SJCRH30 (cell line): ENCODE measurements around the gene CHMP4A. TPM values are rescaled to one million over a fixed set of nuclear protein-coding genes. Genes with fewer than 3 reads are reported as not detected.

ENCODE experiments used
- DNase-seq, 2 experiments: peaks; one replicate each; pipeline ENCODE4 v3.0.0-alpha.2; 2015 to 2020
- H3K27ac ChIP-seq: fragments of 250-450 bp; sonication (Bioruptor Pico); 2 replicates; pipeline ENCODE4 v1.5.1; 2020; ENCODE audit warnings: mild to moderate bottlenecking, moderate library complexity
- H3K27me3 ChIP-seq: fragments of 250-450 bp; sonication (Bioruptor Pico); 2 replicates; pipeline ENCODE4 v1.5.1; 2020; ENCODE audit warnings: mild to moderate bottlenecking, moderate library complexity
- H3K36me3 ChIP-seq: fragments of 250-450 bp; sonication (Bioruptor Pico); 2 replicates; pipeline ENCODE4 v1.5.1; 2020; ENCODE audit warnings: mild to moderate bottlenecking, moderate library complexity
- H3K4me1 ChIP-seq: fragments of 250-450 bp; sonication (Bioruptor Pico); 2 replicates; pipeline ENCODE4 v1.5.1; 2020; ENCODE audit warnings: mild to moderate bottlenecking, moderate library complexity
- H3K4me3 ChIP-seq: fragments of 250-450 bp; sonication (Bioruptor Pico); 2 replicates; pipeline ENCODE4 v1.5.1; 2020; ENCODE audit warnings: mild to moderate bottlenecking, moderate library complexity
- H3K9me3 ChIP-seq: fragments of 250-450 bp; sonication (Bioruptor Pico); replicated peaks from 2 replicates; pipeline ENCODE4 v1.5.1; 2020; ENCODE audit warnings: mild to moderate bottlenecking, moderate library complexity
- total RNA-seq: library from RNA; depleted of rRNA; stranded (reverse); fragments of >200 nt; shearing (Covaris generic); gene quantifications from 2 replicates; pipeline ENCODE4 v1.2.3, GENCODE V29; 2014

Gene CHMP4A
- total RNA-seq, 1 experiment from 2014 or later, result 21.5 TPM

DNA sequence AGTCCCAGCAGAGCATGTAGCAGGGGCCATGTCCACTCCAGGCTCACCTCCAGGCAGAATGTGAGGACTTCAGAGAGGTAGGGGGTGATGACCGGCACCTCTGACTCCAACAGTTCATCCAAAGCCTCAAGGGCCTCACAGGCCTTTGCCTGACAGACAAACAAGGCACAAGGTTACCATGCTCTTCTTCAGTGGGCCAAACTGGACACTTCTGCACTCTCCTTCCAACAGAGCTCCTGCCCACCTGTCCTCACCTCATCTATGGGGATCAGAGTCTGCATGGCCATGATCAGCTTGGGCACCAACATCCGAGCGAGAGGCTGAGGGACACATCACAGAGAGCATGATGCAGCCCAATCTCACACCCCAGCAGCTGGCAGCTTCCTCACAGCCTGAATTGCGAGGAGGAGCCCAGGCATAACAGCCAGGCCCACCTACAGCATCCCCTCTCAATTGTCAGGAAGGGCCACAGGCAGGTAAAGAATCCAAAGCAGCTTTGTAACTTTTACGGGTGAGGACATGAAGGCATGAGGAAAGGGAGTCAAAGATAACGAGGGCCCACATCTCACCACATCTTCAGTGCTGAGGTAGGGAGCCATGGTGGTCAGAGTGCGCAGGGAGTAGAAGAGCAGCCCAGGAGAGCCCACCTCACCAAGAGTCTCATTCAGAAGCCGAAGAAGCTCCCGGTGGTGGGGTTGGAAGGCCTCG is 26.3 kb downstream of the CHMP4A start:
- no peak for DNase-seq
- Histone ChIP-seq H3K27me3 (no peaks in the 10 kb centered on the region), H3K9me3 (no peaks in the 10 kb centered on the region), H3K4me1 (peaks cover 7% of the 10 kb centered on the region; the same call in 1 of the 2 replicates), H3K27ac (no peak overlapping the region), H3K4me3 (no peak overlapping the region), H3K36me3 (peaks cover 32% of the 10 kb centered on the region)

- no peak for DNase-seq
- Histone ChIP-seq H3K9me3 (no peaks in the 10 kb centered on the region), H3K27ac (no peak overlapping the region), H3K4me1 (peaks cover 7% of the 10 kb centered on the region; the same call in 1 of the 2 replicates), H3K27me3 (no peaks in the 10 kb centered on the region), H3K36me3 (peaks cover 40% of the 10 kb centered on the region), H3K4me3 (no peak overlapping the region)
Observed at GRCh38 chr14:24185741-24186140, 27.5 kb downstream of the CHMP4A start.

DNA sequence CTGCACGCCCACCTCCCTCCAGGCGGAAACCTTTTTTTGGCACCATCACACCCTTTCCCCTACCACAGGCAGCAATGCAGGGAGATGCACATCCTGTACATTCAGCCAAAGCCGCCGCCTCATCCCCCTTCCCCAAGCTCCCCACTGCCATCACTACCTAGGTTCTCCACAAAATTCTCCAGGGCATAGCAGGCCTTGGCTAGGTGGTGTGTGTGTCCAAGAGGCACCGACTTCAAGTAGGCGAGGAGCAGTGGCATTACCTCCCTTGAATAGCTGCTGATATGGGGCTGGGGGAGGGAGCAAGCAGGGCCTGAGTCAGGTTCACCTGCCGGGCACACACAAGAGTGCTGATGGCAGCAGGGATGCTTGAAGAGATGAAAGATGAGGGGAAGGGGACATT is 28.3 kb downstream of the CHMP4A start:
- Histone ChIP-seq H3K36me3 (peaks cover 44% of the 10 kb centered on the region), H3K9me3 (no peaks in the 10 kb centered on the region), H3K4me1 (peaks cover 7% of the 10 kb centered on the region; the same call in 1 of the 2 replicates), H3K27me3 (no peaks in the 10 kb centered on the region), H3K4me3 (no peak overlapping the region), H3K27ac (no peak overlapping the region)
- no peak for DNase-seq

- Histone ChIP-seq H3K27ac (no peak overlapping the region), H3K4me3 (no peak overlapping the region), H3K4me1 (peaks cover 7% of the 10 kb centered on the region; the same call in 1 of the 2 replicates), H3K36me3 (peaks cover 48% of the 10 kb centered on the region), H3K27me3 (no peaks in the 10 kb centered on the region), H3K9me3 (no peaks in the 10 kb centered on the region)
- no peak for DNase-seq
Observed at GRCh38 chr14:24184104-24184970, 29.0 kb downstream of the CHMP4A start.

GRCh38 chr14:24183014-24183481 is 30.2 kb downstream of the CHMP4A start:
- H3K27ac ChIP-seq, result no peak overlapping the region
- 0 out of 2 replicates have a peak, but pooled peaks cover 5% of the 10 kb centered on the region for H3K4me1 ChIP-seq
- H3K4me3 ChIP-seq, result no peak overlapping the region
- no peak for DNase-seq
- H3K27me3 ChIP-seq, result no peaks in the 10 kb centered on the region
- peaks cover 55% of the 10 kb centered on the region for H3K36me3 ChIP-seq
- no peaks in the 10 kb centered on the region for H3K9me3 ChIP-seq

DNA sequence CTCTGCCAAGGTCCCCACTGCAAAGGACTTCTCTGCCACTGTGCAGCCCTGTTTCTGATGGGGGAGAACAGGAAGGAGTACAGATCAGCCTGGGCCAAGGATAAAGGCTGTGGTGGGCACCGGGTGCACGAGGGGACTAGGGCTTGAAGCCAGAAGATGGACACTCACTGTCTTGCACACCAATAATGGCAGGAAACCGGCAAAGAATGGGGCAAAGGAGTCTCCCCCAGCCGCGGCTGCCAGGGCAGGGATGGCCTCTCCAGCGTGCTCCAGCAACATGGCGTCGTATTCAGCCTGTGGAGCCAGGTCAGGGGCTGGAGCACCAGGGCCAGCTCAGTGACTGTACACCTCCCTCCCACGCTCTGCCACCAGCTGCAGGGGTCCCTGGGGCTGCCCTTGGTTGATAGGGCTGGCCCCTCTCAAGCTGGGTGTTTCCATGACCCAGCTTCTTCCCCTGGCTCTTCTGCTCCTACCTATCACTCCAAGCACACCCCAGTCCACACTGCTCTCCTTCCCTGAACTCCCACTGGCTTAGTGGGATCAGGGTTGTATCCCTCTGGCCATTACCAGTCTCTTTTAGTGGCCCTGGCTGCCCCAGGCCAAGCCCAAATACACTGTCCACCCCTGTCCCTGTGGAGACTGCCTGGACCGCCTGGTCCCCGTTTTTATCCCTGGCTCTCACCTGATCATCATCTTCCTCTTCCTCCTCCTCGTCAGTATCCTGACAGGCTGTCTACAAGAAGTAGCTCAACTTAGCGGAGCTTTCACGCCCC is 31.0 kb downstream of the CHMP4A start:
- Histone ChIP-seq H3K27me3 (no peaks in the 10 kb centered on the region), H3K9me3 (no peaks in the 10 kb centered on the region), H3K4me1 (no peaks in the 10 kb centered on the region), H3K27ac (no peak overlapping the region), H3K4me3 (no peak overlapping the region), H3K36me3 (peaks cover 55% of the 10 kb centered on the region)
- DNase-seq, result no peak

DNA sequence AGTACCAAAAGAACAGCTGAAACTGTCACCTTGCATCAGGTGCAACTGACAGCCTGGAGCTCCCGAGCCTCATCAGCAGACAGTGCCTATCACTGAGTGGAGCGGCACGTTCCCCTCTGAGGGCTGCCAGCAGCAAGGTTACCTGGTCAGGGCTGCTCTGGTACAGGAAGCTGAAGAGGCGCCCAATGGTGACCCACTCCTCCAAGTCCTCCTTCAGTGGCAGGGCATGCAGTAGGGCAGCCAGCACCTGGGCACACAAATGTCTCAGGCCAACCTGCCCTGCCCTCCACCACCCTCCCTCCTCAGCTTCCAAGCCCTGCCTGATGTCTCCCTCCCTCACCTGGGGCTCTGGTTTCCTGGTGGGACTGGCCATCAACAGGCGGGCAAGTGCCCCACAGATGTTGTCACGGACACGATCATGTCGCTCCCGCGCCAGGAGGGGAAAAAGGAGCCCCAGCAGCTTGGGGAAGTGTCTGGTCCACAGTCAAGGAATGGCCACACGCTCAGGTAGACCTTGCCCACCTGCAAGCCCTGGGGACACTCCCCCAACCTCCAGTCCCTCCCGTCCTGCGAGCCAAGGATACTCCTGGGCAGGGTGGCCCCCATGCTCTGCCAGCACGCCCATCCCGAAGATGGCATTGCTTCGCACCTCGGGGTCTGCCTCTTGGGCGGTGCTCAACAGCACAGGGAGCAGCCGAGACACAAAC is 31.8 kb downstream of the CHMP4A start:
- H3K27ac ChIP-seq, result no peak overlapping the region
- no peak for DNase-seq
- peaks cover 52% of the 10 kb centered on the region for H3K36me3 ChIP-seq
- H3K4me1 ChIP-seq, result no peaks in the 10 kb centered on the region
- H3K9me3 ChIP-seq, result no peaks in the 10 kb centered on the region
- no peaks in the 10 kb centered on the region for H3K27me3 ChIP-seq
- H3K4me3 ChIP-seq, result no peak overlapping the region

GRCh38 chr14:24179961-24180796 is 33.1 kb downstream of the CHMP4A start:
- Histone ChIP-seq H3K9me3 (no peaks in the 10 kb centered on the region), H3K4me3 (no peak overlapping the region), H3K27me3 (no peaks in the 10 kb centered on the region), H3K27ac (no peak overlapping the region), H3K36me3 (peaks cover 44% of the 10 kb centered on the region), H3K4me1 (no peaks in the 10 kb centered on the region)
- no peak for DNase-seq

DNA sequence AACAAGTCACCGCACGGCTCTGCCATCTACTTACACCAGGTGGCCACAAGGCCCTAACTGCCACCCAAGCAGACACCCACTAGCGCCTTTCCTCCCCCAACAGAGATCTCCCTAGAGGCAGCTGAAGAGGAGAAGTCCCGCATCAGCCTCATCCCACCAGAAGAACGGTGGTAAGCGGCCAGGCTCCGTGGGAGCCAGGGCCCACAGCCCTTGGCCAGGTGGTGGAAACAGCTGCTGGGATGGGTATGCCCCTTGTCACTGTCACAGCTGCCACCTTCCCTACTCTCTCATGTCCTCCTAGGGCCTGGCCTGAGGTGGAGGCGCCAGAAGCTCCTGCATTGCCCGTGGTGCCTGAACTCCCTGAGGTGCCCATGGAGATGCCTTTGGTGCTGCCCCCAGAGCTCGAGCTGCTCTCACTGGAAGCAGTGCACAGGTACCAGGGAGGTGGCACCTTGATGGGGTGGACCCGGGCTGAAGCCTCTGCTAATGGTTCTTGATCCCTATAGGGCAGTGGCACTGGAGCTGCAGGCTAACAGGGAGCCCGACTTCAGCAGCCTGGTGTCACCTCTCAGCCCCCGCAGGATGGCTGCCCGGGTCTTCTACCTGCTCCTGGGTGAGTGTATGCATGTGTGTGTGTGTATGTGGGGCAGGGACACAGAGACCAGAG is 33.9 kb downstream of the CHMP4A start:
- H3K4me1 ChIP-seq, result no peaks in the 10 kb centered on the region
- no peak for DNase-seq
- no peak overlapping the region for H3K4me3 ChIP-seq
- H3K27me3 ChIP-seq, result no peaks in the 10 kb centered on the region
- H3K36me3 ChIP-seq, result peaks cover 36% of the 10 kb centered on the region
- H3K9me3 ChIP-seq, result no peaks in the 10 kb centered on the region
- no peak overlapping the region for H3K27ac ChIP-seq

DNA sequence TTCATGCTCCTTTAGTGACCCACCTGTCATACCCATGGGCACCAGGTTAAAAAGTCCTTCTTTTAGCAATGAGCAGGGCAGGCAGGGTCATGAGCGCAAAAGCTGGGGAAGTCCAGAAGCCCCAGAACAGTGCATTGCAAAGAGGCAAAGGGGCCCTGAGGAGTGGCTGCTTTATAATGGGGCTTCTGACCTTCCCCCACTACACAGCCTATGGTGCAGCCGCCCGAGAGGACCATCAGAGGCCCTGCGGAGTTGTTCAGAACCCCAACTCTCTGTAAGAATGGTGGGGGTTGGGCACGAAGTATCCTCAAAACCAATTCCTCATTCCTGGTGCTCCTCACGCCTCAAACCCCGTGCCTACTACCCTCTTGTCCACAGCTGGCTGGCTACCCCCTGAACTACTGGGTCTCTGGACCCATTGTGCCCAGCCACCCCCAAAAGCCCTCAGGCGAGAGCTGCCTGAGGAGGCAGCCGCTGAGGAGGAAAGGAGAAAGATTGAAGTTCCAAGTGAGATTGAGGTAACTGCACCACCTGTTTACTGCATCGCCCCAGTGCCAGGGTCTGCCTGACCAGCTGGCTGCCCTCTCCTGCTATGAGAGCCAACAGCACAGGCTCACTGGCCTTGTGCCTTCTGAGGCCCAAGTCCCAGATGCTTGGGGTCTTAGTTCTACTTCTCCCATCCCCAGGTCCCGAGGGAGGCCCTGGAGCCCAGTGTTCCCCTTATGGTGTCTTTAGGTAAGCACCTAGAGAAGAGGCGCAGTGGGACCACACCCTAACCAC is 34.7 kb downstream of the CHMP4A start:
- Histone ChIP-seq H3K4me3 (no peak overlapping the region), H3K9me3 (no peaks in the 10 kb centered on the region), H3K27ac (no peak overlapping the region), H3K4me1 (no peaks in the 10 kb centered on the region), H3K27me3 (no peaks in the 10 kb centered on the region), H3K36me3 (peaks cover 31% of the 10 kb centered on the region)
- no peak for DNase-seq

DNA sequence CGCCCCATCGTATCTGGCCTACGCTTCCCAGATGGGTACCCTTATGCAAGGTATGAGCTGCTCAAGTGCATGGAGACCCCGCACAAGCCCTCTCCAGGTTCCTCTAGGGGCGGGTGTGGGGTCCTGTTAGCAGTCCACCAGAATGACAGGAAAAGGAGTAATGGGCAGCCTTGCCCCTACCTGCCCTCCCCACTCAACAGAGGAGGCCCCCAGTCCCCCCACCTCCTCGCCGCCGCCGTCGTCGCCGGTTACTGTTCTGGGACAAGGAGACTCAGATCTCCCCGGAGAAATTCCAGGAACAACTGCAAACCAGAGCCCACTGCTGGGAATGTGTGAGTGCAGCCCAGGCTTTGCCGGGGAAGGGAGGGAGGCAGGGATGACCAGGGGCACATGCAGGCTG is 35.4 kb downstream of the CHMP4A start:
- no peak for DNase-seq
- H3K4me1 ChIP-seq, result no peaks in the 10 kb centered on the region

GRCh38 chr14:24177041-24177825 is 36.1 kb downstream of the CHMP4A start:
- Histone ChIP-seq H3K27ac (no peak overlapping the region), H3K4me3 (no peak overlapping the region), H3K4me1 (no peaks in the 10 kb centered on the region), H3K36me3 (peaks cover 23% of the 10 kb centered on the region), H3K27me3 (no peaks in the 10 kb centered on the region), H3K9me3 (no peaks in the 10 kb centered on the region)
- DNase-seq, result no peak

More for the DNA sequence above, 35.4 kb downstream of the CHMP4A start:
- H3K27me3 ChIP-seq, result no peaks in the 10 kb centered on the region
- H3K9me3 ChIP-seq, result no peaks in the 10 kb centered on the region
- H3K36me3 ChIP-seq, result peaks cover 24% of the 10 kb centered on the region
- no peak overlapping the region for H3K4me3 ChIP-seq
- H3K27ac ChIP-seq, result no peak overlapping the region
